Caco-2 (cell line): ENCODE measurements around the gene HIPK2. TPM values are rescaled to one million over a fixed set of nuclear protein-coding genes. Genes with fewer than 3 reads are reported as not detected.
"Not testable (repeated sequence)": the region's sequence is repeated elsewhere in the genome, so short reads cannot be mapped to it uniquely, and the experiment has no call there.

ENCODE experiments used
- BruUV-seq: library from RNA; stranded (reverse); fragments of 400-500 nt; replicated peaks from 2 replicates; lab custom pipeline; 2021; lab: Mats Ljungman, UMichigan
- CTCF ChIA-PET: fragments of 300-600 bp; sonication (Branson Sonifier 250); formaldehyde crosslinking; loops from one replicate; lab custom pipeline; 2022; ENCODE audit warnings: antibody characterized with exemption; lab: Charles Lee
- POLR2A ChIA-PET: fragments of 300-600 bp; sonication (Branson Sonifier 250); formaldehyde crosslinking; loops from one replicate; lab custom pipeline; 2022; ENCODE audit warnings: antibody characterized with exemption; lab: Charles Lee
- DNase-seq, 2 experiments: peaks; one replicate each; pipeline versions ENCODE4 v3.0.0 to v3.0.0-alpha.2; 2020 to 2022
- H3K27me3 ChIP-seq: replicated peaks from 2 replicates; pipeline ENCODE4 v1.6.0; 2011; ENCODE audit warnings: low read length; ENCODE audit not compliant: control insufficient read depth, insufficient read depth
- H3K36me3 ChIP-seq: 2 replicates; pipeline ENCODE4 v1.5.1; 2011; ENCODE audit warnings: low read length; ENCODE audit not compliant: control insufficient read depth, insufficient read depth
- H3K4me1 ChIP-seq: fragments of 250-450 bp; sonication (Bioruptor Pico); 2 replicates; pipeline ENCODE4 v1.5.1; 2020; ENCODE audit warnings: mild to moderate bottlenecking
- H3K4me3 ChIP-seq: 2 replicates; pipeline ENCODE4 v1.5.1; 2011; ENCODE audit warnings: low read depth, mild to moderate bottlenecking, control low read depth, low read length
- H3K9me3 ChIP-seq: fragments of 250-450 bp; sonication (Bioruptor Pico); 2 replicates; pipeline ENCODE4 v1.5.1; 2020; ENCODE audit warnings: mild to moderate bottlenecking, moderate library complexity
- H3K27ac Mint-ChIP-seq: one replicate; pipeline ENCODE4 v1.8.0; 2022; ENCODE audit warnings: mixed read lengths; ENCODE audit not compliant: unreplicated experiment
- H3K27me3 Mint-ChIP-seq: one replicate; pipeline ENCODE4 v1.8.0; 2022; ENCODE audit warnings: mixed read lengths; ENCODE audit not compliant: insufficient read depth, unreplicated experiment
- H3K36me3 Mint-ChIP-seq: one replicate; pipeline ENCODE4 v1.8.0; 2022; ENCODE audit warnings: mild to moderate bottlenecking, mixed read lengths; ENCODE audit not compliant: insufficient read depth, unreplicated experiment
- H3K4me1 Mint-ChIP-seq: one replicate; pipeline ENCODE4 v1.8.0; 2022; ENCODE audit warnings: low read depth, mixed read lengths; ENCODE audit not compliant: unreplicated experiment
- H3K4me3 Mint-ChIP-seq: one replicate; pipeline ENCODE4 v1.8.0; 2022; ENCODE audit warnings: mild to moderate bottlenecking, moderate library complexity, mixed read lengths; ENCODE audit not compliant: unreplicated experiment
- H3K9me3 Mint-ChIP-seq: one replicate; pipeline ENCODE4 v1.8.0; 2022; ENCODE audit warnings: mixed read lengths; ENCODE audit not compliant: unreplicated experiment
- intact Hi-C: fragments of 100-400 bp; cut with micrococcal nuclease; formaldehyde crosslinking; loops from one replicate; pipeline ENCODE4 v1.10.0; 2022; ENCODE audit not compliant: unreplicated experiment
- total RNA-seq: library from RNA; stranded (reverse); gene quantifications from 2 replicates; pipeline ENCODE4 v1.2.3, GENCODE V29; 2022
- TF ChIP-seq, protein P1 (sequence below), 2 experiments: fragments of 200-600 bp in 1 of 2; IDR thresholded peaks; 1 replicate in 1 of 2; 2 replicates in 1 of 2; pipeline versions ENCODE4 v1.5.1 to v1.8.0; 2011 to 2022; ENCODE audit warnings: antibody characterized with exemption in 1 of 2, control low read depth in 1 of 2, inconsistent platforms in 1 of 2, low read depth in 1 of 2, low read length in 1 of 2, mild to moderate bottlenecking in 1 of 2, moderate library complexity in 1 of 2; ENCODE audit not compliant: insufficient read depth in 1 of 2, severe bottlenecking in 1 of 2, unreplicated experiment in 1 of 2

HIPK2 gene
- total RNA-seq, 1 experiment from 2014 or later = 42.8 TPM

DNA sequence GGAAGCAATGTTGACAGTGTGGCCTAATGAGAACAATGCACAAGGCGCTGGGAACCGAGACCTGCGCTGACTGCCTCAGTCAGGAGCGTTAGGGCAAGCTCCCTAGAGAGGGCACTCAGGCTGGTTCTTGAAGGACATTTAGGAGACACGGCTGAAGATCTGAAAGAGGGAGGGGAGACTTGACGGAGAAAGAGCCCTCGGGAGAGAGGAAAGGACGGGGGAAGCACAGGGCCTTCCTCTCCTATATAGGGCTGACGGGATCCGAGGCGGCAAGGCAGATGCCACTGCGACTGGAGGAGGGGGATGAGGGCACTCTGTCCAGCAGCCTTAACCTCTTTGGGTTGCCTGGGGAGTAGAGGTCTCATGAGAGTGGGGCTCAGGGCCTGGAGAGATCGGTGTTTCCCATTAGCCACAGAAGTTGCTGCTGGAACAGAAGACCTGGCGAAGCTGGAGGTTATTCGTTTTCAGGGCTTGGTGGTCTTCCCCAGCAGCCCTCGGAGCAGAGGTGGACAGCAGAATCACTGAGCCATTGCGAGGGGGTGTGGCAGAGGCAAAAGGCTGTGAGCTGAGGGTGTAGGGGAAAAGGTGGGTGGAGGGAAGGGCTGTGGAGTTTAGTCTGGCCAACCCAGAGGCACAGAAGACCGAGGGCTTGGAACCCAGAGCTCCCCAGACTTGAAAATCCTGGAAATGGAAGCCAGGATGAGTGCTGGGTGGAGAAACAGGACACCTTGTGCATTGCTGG lies 218.3 kb downstream of the HIPK2 start:
- no peaks in the 10 kb centered on the region for H3K27me3 Mint-ChIP-seq
- H3K4me1 ChIP-seq = peaks cover 4% of the 10 kb centered on the region
- no peak for DNase-seq
- ChIA-PET CTCF (no interaction called here), POLR2A (no interaction called here)
- no peak overlapping the region for H3K4me3 Mint-ChIP-seq
- H3K27me3 ChIP-seq = no peaks in the 10 kb centered on the region
- intact Hi-C loops = no loop called here
- no peak overlapping the region for H3K27ac Mint-ChIP-seq
- TF ChIP-seq, protein P1, sequence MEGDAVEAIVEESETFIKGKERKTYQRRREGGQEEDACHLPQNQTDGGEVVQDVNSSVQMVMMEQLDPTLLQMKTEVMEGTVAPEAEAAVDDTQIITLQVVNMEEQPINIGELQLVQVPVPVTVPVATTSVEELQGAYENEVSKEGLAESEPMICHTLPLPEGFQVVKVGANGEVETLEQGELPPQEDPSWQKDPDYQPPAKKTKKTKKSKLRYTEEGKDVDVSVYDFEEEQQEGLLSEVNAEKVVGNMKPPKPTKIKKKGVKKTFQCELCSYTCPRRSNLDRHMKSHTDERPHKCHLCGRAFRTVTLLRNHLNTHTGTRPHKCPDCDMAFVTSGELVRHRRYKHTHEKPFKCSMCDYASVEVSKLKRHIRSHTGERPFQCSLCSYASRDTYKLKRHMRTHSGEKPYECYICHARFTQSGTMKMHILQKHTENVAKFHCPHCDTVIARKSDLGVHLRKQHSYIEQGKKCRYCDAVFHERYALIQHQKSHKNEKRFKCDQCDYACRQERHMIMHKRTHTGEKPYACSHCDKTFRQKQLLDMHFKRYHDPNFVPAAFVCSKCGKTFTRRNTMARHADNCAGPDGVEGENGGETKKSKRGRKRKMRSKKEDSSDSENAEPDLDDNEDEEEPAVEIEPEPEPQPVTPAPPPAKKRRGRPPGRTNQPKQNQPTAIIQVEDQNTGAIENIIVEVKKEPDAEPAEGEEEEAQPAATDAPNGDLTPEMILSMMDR (IDR thresholded peaks at IDR 0.05; ENCODE audit: insufficient read depth in 1 of 2, low read depth in 1 of 2, low read length in 1 of 2, severe bottlenecking in 1 of 2, unreplicated experiment in 1 of 2) = no peak
- peaks cover 12% of the 10 kb centered on the region for H3K36me3 Mint-ChIP-seq
- no peaks in the 10 kb centered on the region for H3K9me3 ChIP-seq
- BruUV-seq = no TSS peak
- peaks cover 8% of the 10 kb centered on the region for H3K4me1 Mint-ChIP-seq
- no peaks in the 10 kb centered on the region for H3K9me3 Mint-ChIP-seq
- H3K4me3 ChIP-seq = no peak overlapping the region
- H3K36me3 ChIP-seq = no peaks in the 10 kb centered on the region

DNA sequence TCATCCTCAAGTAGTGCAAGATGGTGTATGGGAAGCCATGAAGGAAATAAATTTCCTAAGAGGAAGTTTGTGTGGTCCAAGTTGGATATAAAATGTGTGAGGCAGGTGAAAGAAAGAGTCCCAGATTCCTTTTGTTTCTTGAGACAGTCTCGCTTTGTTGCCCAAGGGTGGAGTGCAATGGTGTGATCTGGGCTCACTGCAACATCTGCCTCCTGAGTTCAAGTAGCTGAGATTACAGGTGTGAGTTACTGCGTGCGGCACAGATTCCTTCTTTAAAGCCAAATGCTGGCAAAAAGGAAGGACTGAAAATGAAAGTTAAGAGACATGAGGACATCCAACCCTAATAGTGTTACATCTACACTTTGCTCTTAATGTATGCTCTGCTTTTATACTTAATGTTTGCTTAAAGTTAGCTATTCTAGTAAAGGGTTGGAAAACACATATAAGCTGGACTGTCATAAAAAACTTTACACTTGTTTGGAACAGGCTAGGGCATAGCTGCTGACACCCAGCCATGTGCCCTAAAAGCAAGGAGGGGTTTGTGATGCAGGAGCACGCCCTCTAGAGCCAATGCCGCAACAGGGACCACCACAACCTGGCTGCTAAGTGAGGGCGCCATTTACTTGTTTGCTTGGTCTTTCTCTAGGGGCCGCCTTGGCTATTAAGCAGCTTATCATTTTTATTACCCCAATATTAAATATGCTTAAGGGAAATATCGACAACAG lies 219.8 kb downstream of the HIPK2 start:
- Histone ChIP-seq H3K4me1 (peaks cover 3% of the 10 kb centered on the region; the same call in 1 of the 2 replicates), H3K36me3 (no peaks in the 10 kb centered on the region), H3K27me3 (no peaks in the 10 kb centered on the region), H3K4me3 (no peak overlapping the region), H3K9me3 (no peaks in the 10 kb centered on the region)
- TF ChIP-seq, protein P1 (IDR thresholded peaks at IDR 0.05; ENCODE audit: insufficient read depth in 1 of 2, low read depth in 1 of 2, low read length in 1 of 2, severe bottlenecking in 1 of 2, unreplicated experiment in 1 of 2) = peak in 1 of 2 experiments; percentile 17
- POLR2A ChIA-PET = interaction anchor here (0.6 kb wide), 1 partner anchor 523 kb away, joined by 4 read pairs; no protein-coding TSS in a partner anchor
- H3K4me3 Mint-ChIP-seq = no peak overlapping the region
- H3K9me3 Mint-ChIP-seq = peaks cover under 1% of the 10 kb centered on the region
- no TSS peak for BruUV-seq
- no peak overlapping the region for H3K27ac Mint-ChIP-seq
- H3K4me1 Mint-ChIP-seq = peaks cover 14% of the 10 kb centered on the region
- intact Hi-C loops = loop anchor here (1.0 kb wide), 1 partner anchor 9 kb away; no protein-coding TSS in a partner anchor
- H3K36me3 Mint-ChIP-seq = peaks cover 12% of the 10 kb centered on the region
- no peaks in the 10 kb centered on the region for H3K27me3 Mint-ChIP-seq
- CTCF ChIA-PET = no interaction called here
- no peak for DNase-seq

DNA sequence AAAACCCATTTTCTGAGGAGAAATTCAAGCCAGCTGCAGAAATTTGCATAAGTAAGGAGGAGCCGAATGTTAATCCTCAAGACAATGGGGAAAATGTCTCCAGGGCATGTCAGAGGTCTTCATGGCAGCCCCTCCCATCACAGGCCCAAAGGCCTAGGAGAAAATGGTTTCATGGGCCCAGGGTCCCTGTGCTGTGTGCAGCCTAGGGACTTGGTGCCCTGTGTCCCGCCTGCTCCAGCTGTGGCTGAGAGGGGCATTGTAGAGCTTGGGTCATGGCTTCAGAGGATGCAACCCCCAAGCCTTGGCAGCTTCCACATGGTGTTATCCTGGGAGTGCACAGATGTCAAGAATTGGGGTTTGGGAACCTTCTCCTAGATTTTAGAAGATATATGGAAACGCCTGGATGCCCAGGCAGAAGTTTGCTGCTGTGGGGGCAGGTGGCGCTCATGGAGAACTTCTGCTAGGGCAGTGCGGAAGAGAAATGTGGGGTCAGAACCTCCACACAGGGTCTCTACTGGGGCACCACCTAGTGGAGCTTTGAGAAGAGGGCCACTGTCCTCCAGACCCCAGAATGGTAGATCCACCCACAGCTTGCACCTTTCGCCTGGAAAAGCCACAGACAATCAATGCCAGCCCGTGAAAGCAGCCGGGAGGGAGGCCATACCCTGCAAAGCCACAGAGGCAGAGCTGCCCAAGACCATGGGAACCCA lies 223.7 kb downstream of the HIPK2 start:
- H3K9me3 ChIP-seq, H3K27ac Mint-ChIP-seq, H3K36me3 ChIP-seq, DNase-seq, CTCF ChIA-PET, H3K4me3 Mint-ChIP-seq, H3K27me3 Mint-ChIP-seq, BruUV-seq, H3K4me3 ChIP-seq, intact Hi-C loops, H3K4me1 ChIP-seq, H3K9me3 Mint-ChIP-seq, POLR2A ChIA-PET, H3K36me3 Mint-ChIP-seq, H3K27me3 ChIP-seq: not testable (repeated sequence)
- peaks cover 21% of the 10 kb centered on the region for H3K4me1 Mint-ChIP-seq
